OCI-M2 (cell line): ENCODE data around the gene C16orf46.

ENCODE experiments used
- DNase-seq: peaks from one replicate; lab custom pipeline; 2025; ENCODE audit not compliant: unreplicated experiment; lab: John Stamatoyannopoulos, UW

The C16orf46 gene

DNA sequence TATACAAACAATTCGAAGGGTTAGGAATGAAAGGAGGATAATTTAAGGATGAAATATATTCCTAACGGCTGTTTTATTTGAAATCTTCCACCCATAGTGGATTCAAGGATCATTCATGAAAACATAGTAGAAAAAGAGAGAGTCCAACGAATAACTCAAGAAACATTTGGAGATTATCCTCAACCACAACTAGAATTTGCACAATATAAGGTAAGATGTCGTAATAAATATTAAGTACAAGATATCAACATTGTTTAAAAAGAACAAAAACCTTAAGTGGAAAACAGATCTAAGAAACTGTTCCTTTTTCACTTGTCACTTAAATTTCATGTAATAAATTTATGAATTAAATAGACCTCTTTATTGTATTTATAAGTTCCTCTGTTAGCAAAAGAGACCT, 50.6 kb downstream of the C16orf46 start:
- DNase-seq = no peak

DNA sequence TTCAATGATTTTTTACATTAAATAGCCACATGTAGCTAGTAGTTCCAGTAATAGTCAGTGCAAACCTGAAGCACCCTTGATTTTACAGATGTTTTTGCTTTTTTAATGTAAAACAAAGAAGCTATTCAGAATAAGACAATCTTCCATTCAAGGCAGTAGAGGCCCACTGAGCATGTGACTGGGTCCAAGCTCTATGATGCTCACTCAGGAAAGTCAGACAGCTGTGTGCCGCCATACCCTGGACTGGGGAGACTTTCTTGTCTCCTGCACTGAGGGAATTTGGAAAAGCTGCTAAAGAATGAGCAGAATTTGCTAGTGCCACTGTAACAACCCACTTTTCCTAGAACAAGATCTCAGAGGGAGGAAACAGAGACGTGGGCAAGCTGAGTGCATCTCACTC, 58.5 kb downstream of the C16orf46 start:
- DNase-seq = no peak

GRCh38 chr16:81014672-81015071, 62.4 kb downstream of the C16orf46 start:
- DNase-seq = no peak

- DNase-seq = no peak
These were observed 64.1 kb downstream of the C16orf46 start for GRCh38 chr16:81012974-81013373.
